EL (cell line): ENCODE results near the gene MYH14.

ENCODE experiments used
- DNase-seq: peaks from one replicate; pipeline ENCODE4 v3.0.0-alpha.2; 2016

The MYH14 gene

DNA sequence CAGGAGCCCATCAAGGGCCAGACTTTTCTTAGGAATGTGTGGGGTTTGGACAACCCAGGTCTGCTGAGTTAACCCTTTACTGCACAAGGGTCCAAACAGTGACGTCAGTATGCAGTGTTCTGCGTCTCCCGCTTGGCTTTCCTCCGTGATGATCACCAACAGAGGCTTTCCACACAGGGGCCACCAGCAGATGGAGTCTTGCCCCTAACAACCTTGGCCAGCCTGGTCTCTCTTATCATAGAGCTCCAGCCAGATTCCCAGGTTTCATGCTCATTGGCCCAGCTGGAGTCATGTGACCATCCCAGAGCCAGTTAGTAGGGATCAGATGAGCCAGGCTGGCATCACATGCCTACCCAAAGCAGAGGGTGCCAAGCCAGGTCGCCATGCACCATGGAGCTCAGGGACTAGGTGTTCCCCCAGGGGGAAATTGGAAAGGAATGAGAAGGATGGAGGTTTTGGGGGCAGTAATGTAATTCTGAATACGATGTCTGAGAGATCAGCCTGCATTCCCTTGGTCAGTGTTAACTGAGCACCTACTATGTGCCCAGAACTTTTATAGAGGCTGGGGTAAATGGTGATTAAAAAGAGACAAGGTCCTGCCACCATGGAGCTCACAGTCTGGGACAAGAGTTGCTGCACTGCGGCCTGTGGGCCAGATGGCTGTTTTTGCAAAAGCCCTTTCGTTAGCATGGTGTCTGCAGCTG is 61.2 kb downstream of the MYH14 start:
- DNase-seq, result no peak

DNA sequence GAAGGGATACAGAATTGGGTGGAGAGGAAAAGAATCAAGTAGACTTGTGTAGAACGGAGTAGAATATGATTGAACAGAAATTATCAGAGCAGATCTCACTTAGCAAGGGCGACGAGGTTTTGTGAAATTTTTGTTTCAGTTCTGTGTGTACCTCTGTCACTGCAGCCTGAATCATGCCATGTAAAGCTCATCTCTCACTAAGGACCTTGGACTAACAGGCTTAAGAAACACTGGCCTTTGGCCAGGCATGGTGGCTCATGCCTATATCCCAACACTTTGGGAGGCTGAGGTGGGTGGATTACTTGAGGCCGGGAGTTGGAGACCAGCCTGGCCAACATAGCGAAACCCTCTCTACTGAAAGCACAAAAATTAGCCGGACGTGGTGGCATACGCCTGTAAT is 62.6 kb downstream of the MYH14 start:
- DNase-seq, result no peak

DNA sequence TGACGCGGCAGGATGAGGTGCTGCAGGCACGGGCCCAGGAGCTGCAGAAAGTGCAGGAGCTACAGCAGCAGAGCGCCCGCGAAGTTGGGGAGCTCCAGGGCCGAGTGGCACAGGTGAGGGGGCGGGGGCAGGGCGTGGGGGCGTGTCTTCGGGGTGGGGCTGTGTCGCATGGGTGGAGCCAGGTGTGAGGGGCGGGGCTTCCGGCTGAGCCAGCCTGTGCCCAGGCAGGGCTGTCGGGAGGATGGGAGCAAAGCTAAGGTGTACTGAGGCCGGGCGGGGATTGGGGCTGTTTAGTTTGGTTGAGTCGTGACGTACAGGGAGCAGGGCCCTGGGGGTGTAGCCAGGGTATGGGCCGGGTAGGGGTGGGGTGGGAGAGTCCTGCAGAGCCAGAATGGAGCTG is 63.5 kb downstream of the MYH14 start:
- no peak for DNase-seq

DNA sequence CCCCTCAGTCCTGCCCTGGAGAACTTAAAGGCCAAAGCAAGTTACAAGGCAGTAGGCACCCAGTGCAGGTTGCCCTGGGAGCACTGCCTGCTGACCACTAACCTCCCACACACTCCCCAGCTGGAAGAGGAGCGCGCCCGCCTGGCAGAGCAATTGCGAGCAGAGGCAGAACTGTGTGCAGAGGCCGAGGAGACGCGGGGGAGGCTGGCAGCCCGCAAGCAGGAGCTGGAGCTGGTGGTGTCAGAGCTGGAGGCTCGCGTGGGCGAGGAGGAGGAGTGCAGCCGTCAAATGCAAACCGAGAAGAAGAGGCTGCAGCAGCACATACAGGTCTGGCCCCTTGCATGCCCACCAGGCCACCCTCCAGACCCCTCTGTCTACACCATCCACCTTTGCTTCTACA is 64.6 kb downstream of the MYH14 start:
- no peak for DNase-seq

DNA sequence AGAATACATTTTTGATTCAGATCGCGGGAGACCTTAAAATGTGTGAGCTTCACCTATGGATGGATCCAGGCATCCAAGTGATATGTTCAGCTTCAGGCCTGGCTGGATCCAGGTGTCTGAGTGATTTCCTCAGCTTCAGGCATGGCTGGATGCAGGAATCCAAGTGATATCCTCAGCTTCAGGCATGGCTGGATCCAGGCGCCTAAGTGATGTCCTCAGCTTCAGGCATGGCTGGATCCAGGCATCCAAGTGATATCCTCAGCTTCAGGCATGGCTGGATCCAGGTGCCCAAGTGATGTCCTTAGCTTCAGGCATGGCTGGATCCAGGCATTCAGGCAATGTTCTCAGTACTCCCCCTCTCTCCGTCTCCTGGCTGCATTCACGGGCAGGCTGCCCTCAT is 65.1 kb downstream of the MYH14 start:
- no peak for DNase-seq

DNA sequence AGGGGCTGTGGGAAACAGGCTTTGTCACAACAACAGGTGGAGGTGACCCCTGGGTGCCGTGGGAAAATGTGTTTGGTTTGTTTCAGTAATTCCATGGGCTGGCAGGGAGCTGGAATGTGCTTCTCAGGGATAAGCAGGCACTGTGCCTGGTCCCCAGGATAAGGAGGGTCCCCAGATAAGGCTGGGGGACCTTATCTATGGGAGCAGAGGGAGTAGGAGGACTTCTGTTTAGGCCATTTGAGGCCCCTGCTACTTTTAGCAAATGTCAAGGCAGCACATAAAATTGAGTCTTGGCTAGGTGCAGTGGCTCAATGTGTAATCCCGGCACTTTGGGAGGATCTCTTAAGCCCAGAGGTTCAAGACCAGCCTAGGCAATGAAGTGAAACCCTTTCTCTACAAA is 66.2 kb downstream of the MYH14 start:
- no peak for DNase-seq

DNA sequence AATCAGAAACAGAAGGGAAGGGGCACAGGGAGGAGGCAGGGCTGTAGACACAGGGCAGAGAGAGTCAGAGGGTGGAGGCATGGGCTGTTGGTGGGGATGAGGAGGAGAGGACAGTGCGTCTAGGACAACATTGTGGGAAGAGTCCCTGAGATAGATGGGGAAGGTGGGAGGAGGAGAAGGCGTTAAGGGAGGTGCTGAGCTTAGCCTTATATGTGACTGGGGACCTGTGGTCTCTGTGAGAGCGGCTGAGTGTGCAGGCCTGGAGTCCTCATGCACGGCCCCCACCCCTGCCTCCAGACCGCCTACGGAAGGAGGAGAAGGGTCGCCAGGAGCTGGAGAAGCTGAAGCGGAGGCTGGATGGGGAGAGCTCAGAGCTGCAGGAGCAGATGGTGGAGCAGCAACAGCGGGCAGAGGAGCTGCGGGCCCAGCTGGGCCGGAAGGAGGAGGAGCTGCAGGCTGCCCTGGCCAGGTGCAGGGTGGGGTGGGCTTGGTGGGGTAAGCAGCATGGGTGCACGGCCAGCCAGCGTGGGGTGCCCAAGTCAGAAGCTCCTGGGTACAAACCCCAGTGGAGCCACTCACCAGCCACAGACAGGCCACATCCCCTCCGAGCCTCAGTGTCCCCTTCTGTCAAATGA is 69.0 kb downstream of the MYH14 start:
- no peak for DNase-seq

DNA sequence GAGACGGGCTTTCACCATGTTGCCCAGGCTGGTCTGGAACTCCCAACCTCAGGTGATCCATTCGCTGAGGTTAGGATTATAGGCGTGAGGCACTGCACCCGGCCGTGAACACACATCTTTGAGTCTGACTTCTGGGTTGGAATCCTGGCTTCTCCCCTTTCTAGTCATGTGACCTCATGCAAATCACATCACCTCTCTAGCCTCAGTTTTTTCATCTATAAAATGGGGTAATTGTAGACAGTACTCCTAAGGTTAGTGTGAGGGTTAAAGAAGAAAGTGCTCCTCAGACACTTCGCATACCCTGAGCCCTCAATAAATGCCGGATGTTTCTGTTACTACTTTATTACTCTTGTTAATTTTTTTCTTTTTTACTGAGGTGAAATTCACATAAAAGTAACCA is 70.4 kb downstream of the MYH14 start:
- no peak for DNase-seq

DNA sequence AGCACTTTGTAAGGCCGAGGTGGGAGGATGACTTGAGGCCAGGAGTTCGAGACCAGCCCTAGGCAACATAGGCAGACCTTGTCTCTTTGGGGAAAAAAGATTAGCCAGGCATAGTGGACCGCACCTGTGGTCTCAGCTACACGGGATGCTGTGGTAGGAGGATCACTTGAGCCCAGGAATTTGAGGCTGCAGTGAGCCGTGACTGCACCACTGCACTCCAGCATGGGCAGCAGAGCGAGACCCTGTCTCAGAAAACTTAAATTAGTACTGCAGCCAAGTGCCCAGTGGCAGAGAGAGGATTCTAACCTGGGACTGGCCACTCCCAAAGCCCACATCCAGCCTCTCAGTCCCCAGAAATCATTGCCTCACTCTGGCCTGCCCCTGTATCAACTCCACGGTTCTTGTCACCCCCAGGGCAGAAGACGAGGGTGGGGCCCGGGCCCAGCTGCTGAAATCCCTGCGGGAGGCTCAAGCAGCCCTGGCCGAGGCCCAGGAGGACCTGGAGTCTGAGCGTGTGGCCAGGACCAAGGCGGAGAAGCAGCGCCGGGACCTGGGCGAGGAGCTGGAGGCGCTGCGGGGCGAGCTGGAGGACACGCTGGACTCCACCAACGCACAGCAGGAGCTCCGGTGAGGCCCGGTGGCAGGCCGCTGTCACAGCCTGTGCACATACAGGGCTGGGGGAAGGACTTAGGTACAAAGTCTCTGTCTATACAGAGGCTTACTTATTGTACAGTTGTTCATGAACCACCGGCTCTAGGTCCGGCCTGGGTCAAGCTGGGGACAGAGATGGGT is 72.4 kb downstream of the MYH14 start:
- DNase-seq, result no peak

DNA sequence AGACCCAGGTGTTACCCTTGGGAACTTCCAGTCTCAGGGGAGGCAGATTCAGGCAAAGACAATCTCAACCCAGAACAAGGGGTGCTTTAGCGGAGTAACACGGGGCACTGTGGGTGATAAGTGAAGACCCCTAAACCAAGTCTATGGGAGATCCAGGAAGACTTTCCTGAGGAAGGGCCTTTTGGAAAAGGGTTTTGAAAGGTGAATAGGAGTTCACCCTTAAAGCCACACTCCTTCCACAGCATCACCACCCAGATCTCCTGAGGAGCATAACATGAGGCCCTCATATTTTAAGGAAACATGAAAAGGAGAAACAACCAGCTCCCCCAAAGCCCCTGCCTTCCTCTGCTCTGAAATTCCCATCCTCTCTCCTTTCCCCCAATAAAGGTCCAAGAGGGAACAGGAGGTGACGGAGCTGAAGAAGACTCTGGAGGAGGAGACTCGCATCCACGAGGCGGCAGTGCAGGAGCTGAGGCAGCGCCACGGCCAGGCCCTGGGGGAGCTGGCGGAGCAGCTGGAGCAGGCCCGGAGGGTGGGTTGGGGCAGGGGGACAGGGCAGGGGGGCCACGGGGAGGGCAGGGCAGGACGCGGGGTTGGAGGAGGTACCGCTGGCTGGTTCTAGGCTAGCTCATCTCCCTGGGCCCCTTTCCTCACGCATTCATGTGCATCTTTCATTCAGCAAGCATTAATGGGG is 73.1 kb downstream of the MYH14 start:
- DNase-seq, result no peak

DNA sequence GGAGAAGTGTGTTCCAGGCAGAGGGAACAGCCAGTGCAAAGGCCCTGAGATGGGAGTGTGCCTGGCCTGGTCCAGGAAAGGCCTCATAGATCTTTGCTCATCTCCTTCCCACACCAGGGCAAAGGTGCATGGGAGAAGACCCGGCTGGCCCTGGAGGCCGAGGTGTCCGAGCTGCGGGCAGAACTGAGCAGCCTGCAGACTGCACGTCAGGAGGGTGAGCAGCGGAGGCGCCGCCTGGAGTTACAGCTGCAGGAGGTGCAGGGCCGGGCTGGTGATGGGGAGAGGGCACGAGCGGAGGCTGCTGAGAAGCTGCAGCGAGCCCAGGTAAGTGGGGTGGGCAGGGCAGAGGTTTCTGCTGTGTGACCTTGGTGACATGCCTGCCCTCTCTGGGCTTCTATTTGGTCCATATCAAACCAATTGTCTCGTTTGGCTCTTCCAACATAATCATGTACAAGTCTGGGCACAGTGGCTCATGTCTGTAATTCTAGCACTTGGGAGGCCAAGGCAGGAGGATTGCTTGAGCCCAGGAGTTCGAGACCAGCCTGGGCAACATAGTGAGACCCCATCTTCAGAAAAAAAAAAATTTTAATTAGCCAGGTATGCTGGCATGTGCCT is 74.7 kb downstream of the MYH14 start:
- no peak for DNase-seq

DNA sequence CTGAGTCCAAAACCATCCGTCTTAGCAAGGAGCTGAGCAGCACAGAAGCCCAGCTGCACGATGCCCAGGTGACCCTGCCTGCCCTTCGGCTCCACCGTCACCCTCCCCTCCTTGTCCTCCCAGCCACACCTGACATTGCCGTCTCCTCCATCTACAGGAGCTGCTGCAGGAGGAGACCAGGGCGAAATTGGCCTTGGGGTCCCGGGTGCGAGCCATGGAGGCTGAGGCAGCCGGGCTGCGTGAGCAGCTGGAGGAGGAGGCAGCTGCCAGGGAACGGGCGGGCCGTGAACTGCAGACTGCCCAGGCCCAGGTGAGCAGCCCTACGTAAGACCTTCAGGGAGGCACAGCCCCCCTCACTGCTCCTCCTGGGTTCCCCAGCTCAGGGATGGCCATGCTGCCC is 76.7 kb downstream of the MYH14 start:
- DNase-seq, result no peak

DNA sequence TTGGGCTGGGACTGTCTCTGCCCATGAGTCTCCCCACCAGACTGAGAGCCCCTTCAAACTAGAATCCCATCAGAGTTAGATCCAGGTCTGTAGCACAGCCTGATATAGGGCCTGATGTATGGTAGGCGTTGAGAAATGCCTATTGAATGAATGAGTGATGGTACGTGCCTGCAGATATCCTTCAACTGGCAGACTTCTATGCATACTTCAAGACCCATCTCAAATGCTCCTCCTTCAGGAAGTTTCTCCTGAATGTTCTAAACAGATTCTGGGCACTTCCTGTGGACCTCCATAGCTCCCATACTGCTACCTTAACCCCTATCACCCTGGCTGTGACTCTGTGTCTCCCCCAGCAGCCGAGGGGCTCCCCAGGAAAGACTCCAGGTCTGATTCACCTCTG is 77.6 kb downstream of the MYH14 start:
- DNase-seq, result no peak

DNA sequence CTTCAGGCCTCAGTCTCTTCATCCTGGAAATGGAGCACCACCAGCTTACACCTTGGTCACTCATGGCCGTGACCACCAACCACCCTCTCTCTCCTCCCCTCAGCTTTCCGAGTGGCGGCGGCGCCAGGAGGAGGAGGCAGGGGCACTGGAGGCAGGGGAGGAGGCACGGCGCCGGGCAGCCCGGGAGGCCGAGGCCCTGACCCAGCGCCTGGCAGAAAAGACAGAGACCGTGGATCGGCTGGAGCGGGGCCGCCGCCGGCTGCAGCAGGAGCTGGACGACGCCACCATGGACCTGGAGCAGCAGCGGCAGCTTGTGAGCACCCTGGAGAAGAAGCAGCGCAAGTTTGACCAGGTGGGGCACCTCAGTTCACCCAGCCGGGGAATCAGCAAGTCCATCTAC is 78.1 kb downstream of the MYH14 start:
- no peak for DNase-seq

DNA sequence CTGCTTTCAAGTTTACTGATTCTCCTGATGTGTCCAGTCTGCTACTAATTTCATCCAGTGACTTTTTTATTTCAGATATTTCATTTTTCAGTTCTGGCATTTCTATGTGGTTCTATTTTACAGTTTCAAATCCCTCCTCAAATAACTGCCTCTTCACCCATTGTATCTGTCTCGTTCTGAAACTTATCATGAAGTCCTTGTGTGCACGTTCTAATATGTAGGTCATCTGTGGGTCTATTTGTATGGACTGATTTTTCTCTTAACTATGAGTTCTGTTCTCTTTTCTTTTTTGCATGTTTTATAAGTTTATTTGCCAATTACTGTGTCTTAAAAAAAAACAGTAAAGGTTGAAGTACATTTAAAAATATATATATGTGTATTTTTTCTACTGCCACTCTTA is 82.4 kb downstream of the MYH14 start:
- no peak for DNase-seq

DNA sequence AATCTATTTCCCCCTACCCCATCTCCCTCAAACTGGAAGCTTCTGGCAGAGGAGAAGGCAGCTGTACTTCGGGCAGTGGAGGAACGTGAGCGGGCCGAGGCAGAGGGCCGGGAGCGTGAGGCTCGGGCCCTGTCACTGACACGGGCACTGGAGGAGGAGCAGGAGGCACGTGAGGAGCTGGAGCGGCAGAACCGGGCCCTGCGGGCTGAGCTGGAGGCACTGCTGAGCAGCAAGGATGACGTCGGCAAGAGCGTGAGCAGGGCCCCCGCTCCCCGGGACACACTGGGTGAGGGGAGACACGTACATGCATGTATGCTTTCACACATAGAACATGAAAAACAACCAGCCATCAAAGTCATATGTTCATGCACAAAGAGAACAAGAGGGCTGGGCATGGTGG is 83.0 kb downstream of the MYH14 start:
- no peak for DNase-seq

DNA sequence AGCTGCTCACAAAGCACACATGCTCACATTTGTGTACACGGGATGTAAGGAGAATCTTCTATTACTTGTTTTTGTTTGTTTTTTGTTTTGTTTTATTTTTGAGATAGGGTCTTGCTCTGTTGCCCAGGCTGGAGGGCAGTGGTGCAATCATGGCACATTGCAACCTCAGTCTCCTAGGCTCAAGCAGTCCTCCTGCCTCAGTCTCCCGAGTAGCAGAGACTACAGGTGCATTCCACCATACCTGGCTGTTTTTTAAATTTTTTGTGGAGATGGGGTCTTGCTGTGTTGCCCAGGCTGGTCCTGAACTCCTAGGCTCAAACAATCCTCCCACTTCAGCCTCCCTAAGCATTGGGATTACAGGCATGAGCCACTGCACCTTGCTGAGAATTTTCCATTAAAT is 83.9 kb downstream of the MYH14 start:
- no peak for DNase-seq

DNA sequence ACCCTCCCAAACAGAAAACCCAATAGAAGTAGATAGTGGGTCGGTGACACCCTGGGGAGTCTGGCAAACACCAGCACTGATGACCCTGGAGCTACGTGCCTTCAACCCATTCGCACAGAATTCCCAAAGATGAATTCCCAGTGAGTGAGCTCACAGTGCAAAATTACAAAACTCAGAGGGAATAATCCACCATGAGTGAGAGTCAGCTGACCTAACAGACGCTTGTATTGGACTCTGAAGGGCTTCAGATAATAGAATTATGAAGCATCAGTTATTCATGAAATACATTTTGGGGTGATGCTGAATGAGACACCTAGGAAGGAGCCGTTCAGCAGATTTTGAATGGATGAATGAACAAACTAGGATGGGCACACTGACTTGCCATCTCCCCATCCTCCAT is 85.5 kb downstream of the MYH14 start:
- no peak for DNase-seq

DNA sequence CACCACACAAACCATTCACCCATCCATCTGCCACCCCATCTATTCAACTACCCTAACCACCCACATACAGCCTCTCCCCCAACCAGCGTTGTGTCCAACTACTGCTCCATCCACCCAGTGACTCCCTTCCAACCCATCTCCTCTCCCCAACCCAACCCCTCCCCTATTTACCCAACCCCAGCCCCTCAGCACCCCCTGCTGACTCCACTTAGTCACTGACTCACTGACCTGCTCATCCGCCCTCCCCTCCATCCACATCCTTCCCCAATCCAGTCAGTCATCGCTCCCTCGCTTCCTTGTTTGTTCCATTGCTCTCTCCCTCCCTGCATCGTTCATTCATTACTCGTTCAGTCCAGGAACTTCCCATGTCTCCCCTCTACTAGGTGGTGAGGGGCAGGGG is 86.6 kb downstream of the MYH14 start:
- DNase-seq, result no peak

DNA sequence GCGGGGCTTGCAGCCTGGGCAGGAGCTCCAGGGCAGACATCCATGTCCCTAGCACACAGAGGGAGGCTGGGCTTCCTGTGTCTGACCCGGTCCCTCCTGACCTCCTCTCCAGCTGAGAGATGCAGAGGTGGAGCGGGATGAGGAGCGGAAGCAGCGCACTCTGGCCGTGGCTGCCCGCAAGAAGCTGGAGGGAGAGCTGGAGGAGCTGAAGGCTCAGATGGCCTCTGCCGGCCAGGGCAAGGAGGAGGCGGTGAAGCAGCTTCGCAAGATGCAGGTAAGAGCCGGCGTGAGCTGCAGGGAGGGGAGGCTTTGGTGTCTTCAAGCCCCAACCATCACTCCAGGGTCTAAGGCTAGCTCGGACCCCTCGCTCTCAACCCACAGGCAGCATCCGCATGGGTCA is 87.4 kb downstream of the MYH14 start:
- no peak for DNase-seq

DNA sequence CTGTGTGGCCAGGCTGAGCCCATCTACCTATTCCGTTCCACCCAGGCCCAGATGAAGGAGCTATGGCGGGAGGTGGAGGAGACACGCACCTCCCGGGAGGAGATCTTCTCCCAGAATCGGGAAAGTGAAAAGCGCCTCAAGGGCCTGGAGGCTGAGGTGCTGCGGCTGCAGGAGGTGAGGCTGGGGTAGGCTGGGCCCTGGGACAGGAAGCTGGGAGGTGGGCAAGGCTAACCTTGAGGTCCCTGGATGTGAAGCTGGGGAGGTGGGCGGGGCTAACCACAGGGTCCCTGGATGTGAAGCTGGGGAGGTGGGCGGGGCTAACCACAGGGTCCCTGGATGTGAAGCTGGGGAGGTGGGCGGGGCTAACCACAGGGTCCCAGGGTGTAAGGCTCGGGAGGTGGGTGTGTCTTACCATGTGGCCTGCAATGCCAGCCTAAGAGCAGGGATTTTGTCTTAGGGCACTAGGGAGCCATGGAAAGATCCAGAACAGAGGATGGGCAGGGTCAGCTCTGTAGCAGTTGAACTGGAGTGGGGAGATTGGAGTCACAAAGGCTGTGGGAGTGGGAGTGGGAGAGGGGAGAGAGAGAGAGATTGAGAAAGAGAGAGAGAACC is 88.9 kb downstream of the MYH14 start:
- no peak for DNase-seq

DNA sequence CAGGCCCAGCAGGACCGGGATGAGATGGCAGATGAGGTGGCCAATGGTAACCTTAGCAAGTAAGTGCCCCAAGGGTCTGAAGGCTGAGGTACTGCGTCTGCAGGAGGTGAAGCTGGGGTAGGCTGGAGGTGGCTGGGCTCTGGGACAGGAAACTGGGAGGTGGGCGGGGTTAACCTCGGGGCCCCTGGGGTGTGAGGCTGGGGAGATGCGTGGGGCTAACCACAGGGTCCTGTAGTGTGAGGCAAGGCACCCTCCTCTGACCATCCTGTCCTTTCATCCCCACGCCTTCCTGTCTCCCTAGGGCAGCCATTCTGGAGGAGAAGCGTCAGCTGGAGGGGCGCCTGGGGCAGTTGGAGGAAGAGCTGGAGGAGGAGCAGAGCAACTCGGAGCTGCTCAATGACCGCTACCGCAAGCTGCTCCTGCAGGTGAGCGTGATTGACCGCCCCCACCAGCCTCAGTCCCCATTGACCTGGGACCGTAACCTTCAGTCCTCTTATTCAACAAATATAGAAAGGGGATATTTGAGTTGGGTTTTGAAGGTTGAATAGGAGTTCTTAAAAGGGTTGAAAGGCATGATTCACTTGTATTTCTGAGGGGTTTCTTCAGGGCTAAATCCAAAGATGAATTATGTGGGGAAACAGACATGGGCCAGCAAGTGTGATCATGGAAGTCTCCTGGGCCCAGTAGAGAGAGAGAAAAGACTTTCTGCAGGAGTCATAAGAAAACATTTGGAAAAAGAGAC is 90.0 kb downstream of the MYH14 start:
- DNase-seq, result no peak
